ENCODE data around the gene ATP1A2. TPM values are rescaled to one million over a fixed set of nuclear protein-coding genes. Genes with fewer than 3 reads are reported as not detected.
A peak's percentile ranks its signal among the peaks of the same experiment; 100 is the strongest.

The ATP1A2 gene
- total RNA-seq = 1 to 10 TPM; 1.1 to 5.8 (median 5.0) TPM

- no peak within 1 kb of the TSS for H3K4me3 ChIP-seq (ENCODE audit: low read depth, poor library complexity, severe bottlenecking)
- DNase-seq (ENCODE audit: low spot score in 2 of 2) = no peak
- TF ChIP-seq POLR2A (IDR thresholded peaks at IDR 0.05) = no peak
- TF ChIP-seq CTCF (IDR thresholded peaks at IDR 0.05) = no peak
- WGBS, 2 donors = 51 to 54% methylated on average over 16 of the region's 16 CpGs
- intact Hi-C loops (cut with DNase I; ENCODE audit: low total_unique reads) = no loop called here
Observed at GRCh38 chr1:160115545-160116282, at the start of gene ATP1A2. Gene ATP1A2, plus strand, starts transcription at chr1:160115759. Its CDS starts 103 bp downstream, at chr1:160115862.

- no peak overlapping the region for H3K4me3 ChIP-seq (ENCODE audit: low read depth, poor library complexity, severe bottlenecking)
- whole genome bisulfite sequencing, 2 donors = 72 to 73% methylated on average over 6 of the region's 6 CpGs
- intact Hi-C loops (cut with DNase I; ENCODE audit: low total_unique reads) = no loop called here
- DNase-seq (ENCODE audit: low spot score in 2 of 2) = no peak
- TF ChIP-seq CTCF (IDR thresholded peaks at IDR 0.05) (no peak), POLR2A (IDR thresholded peaks at IDR 0.05) (no peak)
Observed at GRCh38 chr1:160066829-160067745, 48.5 kb upstream of the ATP1A2 start.

GRCh38 chr1:160068225-160068624 lies 47.3 kb upstream of the ATP1A2 start:
- DNase-seq (ENCODE audit: low spot score in 2 of 2) = no peak
- intact Hi-C loops (cut with DNase I; ENCODE audit: low total_unique reads) = no loop called here
- WGBS, 2 donors = 66 to 75% methylated on average over 5 of the region's 5 CpGs
- no peak overlapping the region for H3K4me3 ChIP-seq (ENCODE audit: low read depth, poor library complexity, severe bottlenecking)
- no peak for TF ChIP-seq POLR2A (IDR thresholded peaks at IDR 0.05)
- no peak for TF ChIP-seq CTCF (IDR thresholded peaks at IDR 0.05)

- TF ChIP-seq POLR2A (IDR thresholded peaks at IDR 0.05) = no peak
- no peak for TF ChIP-seq CTCF (IDR thresholded peaks at IDR 0.05)
- DNase-seq (ENCODE audit: low spot score in 2 of 2) = no peak
- intact Hi-C loops (cut with DNase I; ENCODE audit: low total_unique reads) = no loop called here
- H3K4me3 ChIP-seq (ENCODE audit: low read depth, poor library complexity, severe bottlenecking) = peak within 1 kb of the TSS; percentile 4
- 16 to 17% methylated on average over 24 to 25 of the region's 32 CpGs for WGBS, 2 donors
Observed at GRCh38 chr1:160069460-160070231, 45.9 kb upstream of the ATP1A2 start, which contains the start of gene KCNJ10. Gene KCNJ10, minus strand, starts transcription at chr1:160070160. Its CDS starts 27,628 bp downstream, at chr1:160042532.
